ENCODE data around the gene NAA35. TPM values are rescaled to one million over a fixed set of nuclear protein-coding genes. Genes with fewer than 3 reads are reported as not detected.
"Not testable (repeated sequence)": the region's sequence is repeated elsewhere in the genome, so short reads cannot be mapped to it uniquely, and the experiment has no call there.

NAA35 gene
- total RNA-seq, 4 donors from 2014 or later = 16.4 to 20.8 (median 18.1) TPM

GRCh38 chr9:86043586-86043985 lies 102.6 kb downstream of the NAA35 start:
- Histone ChIP-seq H3K9me3 (no peaks in the 10 kb centered on the region), H3K4me1 (peaks cover 0 to 13% (median 8%) of the 10 kb centered on the region in 4 donors), H3K27me3 (no peaks in the 10 kb centered on the region), H3K36me3 (no peaks in the 10 kb centered on the region), H3K27ac (replicated peaks in 1 of 4) (no peak overlapping the region), H3K4me3 (no peak overlapping the region)
- no peak for DNase-seq (ENCODE audit: extremely low spot score)
- WGBS = 95% methylated on average over 4 of the region's 5 CpGs
- TF ChIP-seq POLR2AphosphoS5 (IDR thresholded peaks at IDR 0.05) = no peak
- intact Hi-C loops (cut with DNase I) = no loop called here

- no peak for DNase-seq (ENCODE audit: extremely low spot score)
- 93% methylated on average over 4 of the region's 4 CpGs for WGBS
- no peaks in the 10 kb centered on the region for H3K9me3 ChIP-seq
- H3K4me3 ChIP-seq = no peak overlapping the region
- H3K36me3 ChIP-seq = no peaks in the 10 kb centered on the region
- TF ChIP-seq POLR2A (IDR thresholded peaks at IDR 0.05; ENCODE audit: low read depth) (no peak), EP300 (IDR thresholded peaks at IDR 0.05) (no peak)
- H3K4me1 ChIP-seq = peaks cover 0 to 13% (median 8%) of the 10 kb centered on the region in 4 donors
- intact Hi-C loops (cut with DNase I) = no loop called here
- no peak overlapping the region for H3K27ac ChIP-seq (replicated peaks in 1 of 4)
- H3K27me3 ChIP-seq = no peaks in the 10 kb centered on the region
These were observed 103.1 kb downstream of the NAA35 start for GRCh38 chr9:86043999-86044398.

DNA sequence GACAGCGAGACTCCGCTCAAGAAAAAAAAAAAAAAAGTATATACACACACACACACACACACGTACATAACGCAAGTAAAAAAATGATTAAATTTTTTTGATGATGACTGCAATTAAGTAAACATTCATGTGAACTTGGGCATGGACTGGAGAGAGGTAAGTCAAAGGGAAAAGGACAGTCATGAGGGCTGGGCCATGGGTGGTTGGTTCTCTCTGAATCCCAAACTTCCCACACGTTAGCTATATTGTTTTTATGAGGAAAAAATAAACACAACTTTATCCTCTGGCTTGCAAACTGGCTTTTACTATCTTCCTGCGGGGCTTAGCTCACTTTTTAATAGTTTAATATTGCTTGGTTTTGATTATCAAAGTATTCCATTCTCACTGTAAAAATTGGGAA lies 104.7 kb downstream of the NAA35 start:
- H3K4me3 ChIP-seq = no peak overlapping the region
- intact Hi-C loops (cut with DNase I) = no loop called here
- no peak overlapping the region for H3K27ac ChIP-seq (replicated peaks in 1 of 4)
- peaks cover 0 to 13% (median 8%) of the 10 kb centered on the region in 4 donors for H3K4me1 ChIP-seq
- no peaks in the 10 kb centered on the region for H3K36me3 ChIP-seq
- WGBS = 95% methylated on average over 6 of the region's 6 CpGs
- no peaks in the 10 kb centered on the region for H3K27me3 ChIP-seq
- TF ChIP-seq POLR2AphosphoS5 (IDR thresholded peaks at IDR 0.05) (no peak), EP300 (IDR thresholded peaks at IDR 0.05) (no peak), CTCF (IDR thresholded peaks at IDR 0.05) (no peak), POLR2A (IDR thresholded peaks at IDR 0.05; ENCODE audit: low read depth) (no peak)
- no peak for DNase-seq (ENCODE audit: extremely low spot score)
- H3K9me3 ChIP-seq = no peaks in the 10 kb centered on the region

GRCh38 chr9:86046071-86046636 lies 105.2 kb downstream of the NAA35 start:
- H3K4me1 ChIP-seq = peaks cover 0 to 11% (median 6%) of the 10 kb centered on the region in 4 donors
- no peaks in the 10 kb centered on the region for H3K9me3 ChIP-seq
- H3K36me3 ChIP-seq = no peaks in the 10 kb centered on the region
- WGBS = 91% methylated on average over 14 of the region's 14 CpGs
- H3K4me3 ChIP-seq = no peak overlapping the region
- no peak for DNase-seq (ENCODE audit: extremely low spot score)
- no peak overlapping the region for H3K27ac ChIP-seq (replicated peaks in 1 of 4)
- no peak for TF ChIP-seq EP300 (IDR thresholded peaks at IDR 0.05)
- no peak for TF ChIP-seq CTCF (IDR thresholded peaks at IDR 0.05)
- no peak for TF ChIP-seq POLR2A (IDR thresholded peaks at IDR 0.05; ENCODE audit: low read depth)
- TF ChIP-seq POLR2AphosphoS5 (IDR thresholded peaks at IDR 0.05) = no peak
- intact Hi-C loops (cut with DNase I) = no loop called here
- H3K27me3 ChIP-seq = no peaks in the 10 kb centered on the region

DNA sequence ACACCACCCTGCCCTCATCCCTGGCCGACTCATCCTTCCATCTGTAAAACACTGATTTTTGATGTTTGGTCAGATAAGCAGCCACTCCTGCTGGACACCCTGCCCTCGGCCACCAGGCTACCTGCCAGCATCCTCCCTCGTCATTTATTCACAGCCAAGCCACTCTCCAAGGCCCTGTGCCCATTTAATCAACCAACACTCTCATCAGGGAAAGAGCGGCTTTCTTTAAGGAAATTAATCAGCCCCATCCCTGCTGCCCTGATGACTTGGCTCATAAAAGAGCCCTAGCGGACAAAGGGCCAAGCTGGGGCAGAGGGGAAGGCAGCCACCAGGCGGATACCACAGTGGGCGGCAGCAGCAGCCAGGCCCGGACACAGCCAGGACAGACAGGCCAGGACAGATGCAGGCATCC lies 106.0 kb downstream of the NAA35 start:
- intact Hi-C loops (cut with DNase I) = no loop called here
- peaks cover 0 to 4% (median 0%) of the 10 kb centered on the region in 4 donors for H3K4me1 ChIP-seq
- TF ChIP-seq CTCF (IDR thresholded peaks at IDR 0.05) = no peak
- TF ChIP-seq POLR2AphosphoS5 (IDR thresholded peaks at IDR 0.05) = no peak
- no peak for DNase-seq (ENCODE audit: extremely low spot score)
- H3K27ac ChIP-seq (replicated peaks in 1 of 4) = no peak overlapping the region
- 74% methylated on average over 8 of the region's 8 CpGs for WGBS
- no peaks in the 10 kb centered on the region for H3K9me3 ChIP-seq
- H3K27me3 ChIP-seq = no peaks in the 10 kb centered on the region
- H3K4me3 ChIP-seq = no peak overlapping the region
- H3K36me3 ChIP-seq = no peaks in the 10 kb centered on the region

DNA sequence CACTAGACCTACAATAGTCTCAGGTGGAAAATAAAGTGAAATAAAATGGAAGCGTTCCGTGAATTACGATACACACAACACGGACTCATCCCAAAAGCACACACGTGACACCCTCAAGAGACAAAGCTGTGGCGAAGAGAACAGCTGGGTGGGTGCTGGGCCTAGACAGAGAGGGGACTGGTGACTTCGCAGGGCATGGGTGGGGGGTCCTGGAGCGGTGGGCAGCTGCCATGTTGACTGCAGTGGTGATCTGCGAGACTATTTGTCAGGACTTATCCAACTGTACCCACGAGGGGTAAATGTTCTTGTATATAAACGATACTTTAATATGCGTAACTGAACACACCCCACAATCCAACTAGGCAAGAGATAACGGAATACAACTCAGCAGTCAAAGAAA lies 106.4 kb downstream of the NAA35 start:
- no peak for DNase-seq (ENCODE audit: extremely low spot score)
- H3K36me3 ChIP-seq = no peaks in the 10 kb centered on the region
- H3K27ac ChIP-seq (replicated peaks in 1 of 4) = no peak overlapping the region
- H3K9me3 ChIP-seq = no peaks in the 10 kb centered on the region
- 94% methylated on average over 13 of the region's 13 CpGs for WGBS
- intact Hi-C loops (cut with DNase I) = no loop called here
- TF ChIP-seq EP300 (IDR thresholded peaks at IDR 0.05) (no peak), POLR2A (IDR thresholded peaks at IDR 0.05; ENCODE audit: low read depth) (no peak), POLR2AphosphoS5 (IDR thresholded peaks at IDR 0.05) (no peak), CTCF (IDR thresholded peaks at IDR 0.05) (no peak)
- H3K27me3 ChIP-seq = no peaks in the 10 kb centered on the region
- no peaks in the 10 kb centered on the region for H3K4me1 ChIP-seq
- H3K4me3 ChIP-seq = no peak overlapping the region

DNA sequence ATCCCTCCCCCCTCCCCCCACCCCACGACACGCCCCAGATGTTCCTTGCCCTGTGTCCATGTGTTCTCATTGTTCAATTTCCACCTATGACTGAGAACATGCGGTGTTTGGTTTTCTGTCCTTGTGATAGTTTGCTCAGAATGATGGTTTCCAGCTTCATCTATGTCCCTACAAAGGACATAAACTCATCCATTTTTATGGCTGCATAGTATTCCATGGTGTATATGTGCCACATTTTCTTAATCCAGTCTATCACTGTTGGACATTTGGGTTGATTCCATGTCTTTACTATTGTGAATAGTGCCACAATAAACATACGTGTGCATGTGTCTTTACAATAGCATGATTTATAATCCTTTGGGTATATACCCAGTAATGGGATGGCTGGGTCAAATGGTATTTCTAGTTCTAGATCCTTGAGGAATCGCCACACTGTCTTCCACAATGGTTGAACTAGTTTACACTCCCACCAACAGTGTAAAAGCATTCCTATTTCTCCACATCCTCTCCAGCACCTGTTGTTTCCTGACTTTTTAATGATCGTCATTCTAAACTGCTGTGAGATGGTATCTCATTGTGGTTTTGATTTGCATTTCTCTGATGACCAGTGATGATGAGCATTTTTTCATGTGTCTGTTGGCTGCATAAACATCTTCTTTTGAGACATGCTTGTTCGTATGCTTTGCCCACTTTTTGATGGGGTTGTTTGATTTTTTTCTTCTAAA lies 107.2 kb downstream of the NAA35 start:
- H3K27ac ChIP-seq (replicated peaks in 1 of 4); H3K27me3 ChIP-seq; DNase-seq (ENCODE audit: extremely low spot score); H3K36me3 ChIP-seq; intact Hi-C loops (cut with DNase I); H3K4me3 ChIP-seq; H3K9me3 ChIP-seq; H3K4me1 ChIP-seq: not testable (repeated sequence)
- 95% methylated on average over 7 of the region's 7 CpGs for WGBS
